Neural progenitor cell (in vitro differentiated cells): ENCODE data around the gene NOBOX. TPM values are rescaled to one million over a fixed set of nuclear protein-coding genes. Genes with fewer than 3 reads are reported as not detected.

Experiments
- DNase-seq: peaks from one replicate; pipeline ENCODE4 v3.0.0-alpha.2; 2016; ENCODE audit warnings: low spot score
- H2AFZ ChIP-seq: fragments of 200-600 bp; sonication (generic); replicated peaks from 2 replicates; pipeline ENCODE4 v1.6.1; 2016; ENCODE audit warnings: antibody characterized with exemption
- H3F3A ChIP-seq: fragments of 200-600 bp; sonication (generic); 2 replicates; pipeline ENCODE4 v1.6.1; 2016; ENCODE audit warnings: antibody characterized with exemption, low read depth
- H3K27ac ChIP-seq: fragments of 200-600 bp; sonication (generic); 2 replicates; pipeline ENCODE4 v1.5.1; 2016; ENCODE audit warnings: mild to moderate bottlenecking
- H3K27me3 ChIP-seq: fragments of 200-600 bp; sonication (generic); 2 replicates; pipeline ENCODE4 v1.6.1; 2016; ENCODE audit warnings: mild to moderate bottlenecking, moderate library complexity
- H3K36me3 ChIP-seq: fragments of 200-600 bp; sonication (generic); 2 replicates; pipeline ENCODE4 v1.5.1; 2016
- H3K4me1 ChIP-seq: fragments of 200-600 bp; sonication (generic); 2 replicates; pipeline ENCODE4 v1.6.1; 2016; ENCODE audit warnings: mixed run types
- H3K4me2 ChIP-seq: fragments of 200-600 bp; sonication (generic); 2 replicates; pipeline ENCODE4 v1.6.1; 2016
- H3K4me3 ChIP-seq: fragments of 200-600 bp; sonication (generic); 2 replicates; pipeline ENCODE4 v1.5.1; 2016
- H3K79me2 ChIP-seq: fragments of 200-600 bp; sonication (generic); 2 replicates; pipeline ENCODE4 v1.6.1; 2016; ENCODE audit warnings: low read depth
- H3K9ac ChIP-seq: fragments of 200-600 bp; sonication (generic); 2 replicates; pipeline ENCODE4 v1.6.1; 2016
- H3K9me3 ChIP-seq: fragments of 200-600 bp; sonication (generic); 2 replicates; pipeline ENCODE4 v1.5.1; 2016; ENCODE audit warnings: low read depth
- H4K20me1 ChIP-seq: fragments of 200-600 bp; sonication (generic); 2 replicates; pipeline ENCODE4 v1.6.1; 2016; ENCODE audit warnings: low read depth
- H3K27ac Mint-ChIP-seq: 3 replicates; pipeline ENCODE4 v1.8.0; 2021; ENCODE audit warnings: mixed read lengths
- H3K27me3 Mint-ChIP-seq: 2 replicates; pipeline ENCODE4 v1.8.0; 2022; ENCODE audit warnings: low read depth, mild to moderate bottlenecking, inconsistent platforms, moderate library complexity, mixed read lengths; ENCODE audit not compliant: insufficient read depth
- H3K36me3 Mint-ChIP-seq: 3 replicates; pipeline ENCODE4 v1.8.0; 2021; ENCODE audit warnings: mixed read lengths
- H3K4me1 Mint-ChIP-seq: 3 replicates; pipeline ENCODE4 v1.8.0; 2021; ENCODE audit warnings: mixed read lengths
- H3K4me3 Mint-ChIP-seq: 3 replicates; pipeline ENCODE4 v1.8.0; 2021; ENCODE audit warnings: mild to moderate bottlenecking, moderate library complexity, mixed read lengths
- H3K9me3 Mint-ChIP-seq: 3 replicates; pipeline ENCODE4 v1.8.0; 2020; ENCODE audit warnings: mixed read lengths
- EZH2 ChIP-seq: fragments of 200-600 bp; sonication (generic); IDR thresholded peaks from 2 replicates; pipeline ENCODE4 v1.6.1; 2017; ENCODE audit warnings: antibody characterized with exemption, mild to moderate bottlenecking, moderate library complexity
- EZH2phosphoT487 ChIP-seq: fragments of 200-600 bp; sonication (generic); IDR thresholded peaks from 2 replicates; pipeline ENCODE4 v1.6.1; 2017; ENCODE audit warnings: antibody characterized with exemption
- total RNA-seq: library from RNA; depleted of rRNA; stranded (reverse); fragments of >200 nt; gene quantifications from 2 replicates; pipeline ENCODE4 v1.2.3, GENCODE V29; 2015; ENCODE audit warnings: low replicate concordance
- TF ChIP-seq, protein P1 (sequence below): fragments of 200-600 bp; sonication (generic); IDR thresholded peaks from 2 replicates; pipeline ENCODE4 v1.5.1; 2017; ENCODE audit warnings: antibody characterized with exemption, mild to moderate bottlenecking

NOBOX gene
- total RNA-seq, 1 donor from 2014 or later: not detected

DNA sequence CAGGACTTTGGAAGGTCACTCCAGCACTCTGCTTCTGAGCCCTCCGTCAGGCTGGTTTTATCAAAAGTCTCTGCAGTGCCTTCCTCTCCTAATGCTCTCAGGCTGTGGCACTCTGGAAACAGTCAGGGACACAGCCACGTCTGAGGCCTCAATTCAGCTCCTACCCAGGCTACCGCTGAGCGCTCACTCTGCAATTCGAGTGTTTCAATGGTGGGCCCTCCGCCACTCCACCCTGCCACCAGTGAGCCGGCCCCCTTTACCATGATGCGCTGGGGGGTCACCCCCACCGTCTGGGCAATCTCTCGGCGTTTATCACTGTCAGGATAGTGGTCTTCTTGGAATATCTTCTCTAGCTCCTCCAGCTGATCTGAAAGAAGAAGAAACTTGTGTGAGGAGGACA is 3.5 kb downstream of the NOBOX start:
- no peaks in the 10 kb centered on the region for H3K36me3 ChIP-seq
- Mint-ChIP-seq H3K9me3 (peaks cover 3% of the 10 kb centered on the region), H3K36me3 (no peaks in the 10 kb centered on the region), H3K27me3 (peaks cover 7% of the 10 kb centered on the region), H3K27ac (no peak overlapping the region), H3K4me3 (no peak overlapping the region), H3K4me1 (no peaks in the 10 kb centered on the region)
- no peak overlapping the region for H3K9ac ChIP-seq
- no peaks in the 10 kb centered on the region for H3K9me3 ChIP-seq
- H2AFZ ChIP-seq: no peak overlapping the region
- no peak overlapping the region for H3K4me2 ChIP-seq
- H3K27ac ChIP-seq: no peak overlapping the region
- TF ChIP-seq, protein P1, sequence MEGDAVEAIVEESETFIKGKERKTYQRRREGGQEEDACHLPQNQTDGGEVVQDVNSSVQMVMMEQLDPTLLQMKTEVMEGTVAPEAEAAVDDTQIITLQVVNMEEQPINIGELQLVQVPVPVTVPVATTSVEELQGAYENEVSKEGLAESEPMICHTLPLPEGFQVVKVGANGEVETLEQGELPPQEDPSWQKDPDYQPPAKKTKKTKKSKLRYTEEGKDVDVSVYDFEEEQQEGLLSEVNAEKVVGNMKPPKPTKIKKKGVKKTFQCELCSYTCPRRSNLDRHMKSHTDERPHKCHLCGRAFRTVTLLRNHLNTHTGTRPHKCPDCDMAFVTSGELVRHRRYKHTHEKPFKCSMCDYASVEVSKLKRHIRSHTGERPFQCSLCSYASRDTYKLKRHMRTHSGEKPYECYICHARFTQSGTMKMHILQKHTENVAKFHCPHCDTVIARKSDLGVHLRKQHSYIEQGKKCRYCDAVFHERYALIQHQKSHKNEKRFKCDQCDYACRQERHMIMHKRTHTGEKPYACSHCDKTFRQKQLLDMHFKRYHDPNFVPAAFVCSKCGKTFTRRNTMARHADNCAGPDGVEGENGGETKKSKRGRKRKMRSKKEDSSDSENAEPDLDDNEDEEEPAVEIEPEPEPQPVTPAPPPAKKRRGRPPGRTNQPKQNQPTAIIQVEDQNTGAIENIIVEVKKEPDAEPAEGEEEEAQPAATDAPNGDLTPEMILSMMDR: no peak
- TF ChIP-seq EZH2phosphoT487: no peak
- TF ChIP-seq EZH2: no peak
- H3K27me3 ChIP-seq: no peaks in the 10 kb centered on the region
- no peak overlapping the region for H3K4me3 ChIP-seq
- no peaks in the 10 kb centered on the region for H3F3A ChIP-seq
- no peaks in the 10 kb centered on the region for H3K4me1 ChIP-seq
- DNase-seq: no peak
- H4K20me1 ChIP-seq: no peaks in the 10 kb centered on the region
- H3K79me2 ChIP-seq: no peaks in the 10 kb centered on the region

DNA sequence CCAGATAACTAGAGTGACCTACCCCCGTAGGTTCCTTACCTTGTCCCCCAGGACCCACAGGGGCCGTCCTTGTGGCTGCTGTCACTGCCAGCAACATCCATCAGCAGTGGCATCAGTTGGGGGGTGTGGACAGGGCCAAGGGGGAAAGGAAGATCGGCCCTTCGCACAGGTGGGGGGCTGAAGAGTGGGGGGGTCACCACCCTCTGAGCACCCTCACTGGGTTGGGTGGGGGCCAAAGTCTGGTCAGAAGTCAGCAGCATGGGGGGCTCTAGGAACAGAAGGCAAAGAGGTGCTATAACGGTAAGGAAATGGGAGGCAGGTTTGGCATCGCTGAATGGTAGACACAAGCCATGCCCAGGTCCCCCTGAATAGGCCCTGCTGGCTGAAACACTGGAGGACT is 4.6 kb downstream of the NOBOX start:
- Histone ChIP-seq H3F3A (no peaks in the 10 kb centered on the region), H2AFZ (no peak overlapping the region), H3K9me3 (no peaks in the 10 kb centered on the region), H3K4me3 (no peak overlapping the region), H3K79me2 (no peaks in the 10 kb centered on the region), H3K4me1 (no peaks in the 10 kb centered on the region), H3K9ac (no peak overlapping the region), H3K36me3 (no peaks in the 10 kb centered on the region), H3K4me2 (no peak overlapping the region), H3K27ac (no peak overlapping the region), H3K27me3 (no peaks in the 10 kb centered on the region), H4K20me1 (no peaks in the 10 kb centered on the region)
- peaks cover 5% of the 10 kb centered on the region for H3K27me3 Mint-ChIP-seq
- H3K36me3 Mint-ChIP-seq: no peaks in the 10 kb centered on the region
- H3K4me1 Mint-ChIP-seq: no peaks in the 10 kb centered on the region
- H3K4me3 Mint-ChIP-seq: no peak overlapping the region
- no peak for DNase-seq
- H3K9me3 Mint-ChIP-seq: peaks cover 3% of the 10 kb centered on the region
- no peak for TF ChIP-seq EZH2phosphoT487
- TF ChIP-seq, protein P1: no peak
- H3K27ac Mint-ChIP-seq: no peak overlapping the region

DNA sequence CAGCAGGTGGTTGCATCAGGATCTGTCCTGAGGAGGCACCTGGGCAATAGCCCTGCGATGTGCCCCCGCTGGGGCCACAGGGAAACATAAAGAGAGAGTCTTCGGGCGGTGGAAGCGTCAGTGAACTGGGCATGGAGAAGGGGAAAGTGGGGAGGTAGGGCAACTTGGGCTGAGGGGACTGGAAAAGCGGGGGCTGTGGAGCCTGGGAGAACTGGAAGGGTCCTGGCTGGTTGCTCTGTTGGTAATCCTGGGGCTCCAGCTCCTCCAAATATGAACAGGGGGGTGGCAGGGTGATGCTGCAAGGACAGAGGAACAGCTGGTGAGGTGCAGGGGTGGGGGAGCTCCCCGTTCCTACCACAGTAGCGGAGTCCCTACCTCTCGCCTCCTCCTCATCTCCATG is 5.2 kb downstream of the NOBOX start:
- no peak for TF ChIP-seq EZH2phosphoT487
- TF ChIP-seq, protein P1: no peak
- no peak for TF ChIP-seq EZH2
- Mint-ChIP-seq H3K27me3 (peaks cover 5% of the 10 kb centered on the region), H3K27ac (no peak overlapping the region), H3K4me3 (no peak overlapping the region), H3K36me3 (no peaks in the 10 kb centered on the region), H3K9me3 (peaks cover 3% of the 10 kb centered on the region), H3K4me1 (no peaks in the 10 kb centered on the region)
- Histone ChIP-seq H4K20me1 (no peaks in the 10 kb centered on the region), H2AFZ (no peak overlapping the region), H3F3A (no peaks in the 10 kb centered on the region), H3K9me3 (no peaks in the 10 kb centered on the region), H3K79me2 (no peaks in the 10 kb centered on the region), H3K4me1 (no peaks in the 10 kb centered on the region), H3K27ac (no peak overlapping the region), H3K36me3 (no peaks in the 10 kb centered on the region), H3K27me3 (no peaks in the 10 kb centered on the region), H3K4me2 (no peak overlapping the region), H3K4me3 (no peak overlapping the region), H3K9ac (no peak overlapping the region)
- no peak for DNase-seq

DNA sequence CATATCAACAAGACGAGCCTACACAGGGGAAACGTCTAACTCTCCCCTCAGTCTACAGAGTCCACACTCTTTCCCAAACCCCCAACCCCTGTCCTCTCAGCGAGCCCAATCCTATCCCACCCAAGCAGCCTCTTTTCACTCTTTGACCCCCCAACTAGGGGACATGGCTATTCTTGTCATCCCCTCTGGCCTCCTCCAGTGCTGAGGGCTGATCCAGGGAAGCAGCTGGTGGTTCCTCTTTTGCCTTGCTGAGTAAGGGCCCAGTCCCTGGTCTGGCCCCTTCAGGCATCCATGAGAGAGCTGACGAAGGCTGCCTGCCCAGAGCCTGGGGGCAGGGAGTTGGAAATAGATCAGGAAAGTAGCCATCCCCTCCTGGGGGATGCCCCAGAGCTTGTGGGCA is 6.4 kb downstream of the NOBOX start:
- Histone ChIP-seq H3K4me3 (no peak overlapping the region), H3K27me3 (no peaks in the 10 kb centered on the region), H3F3A (no peaks in the 10 kb centered on the region), H3K4me2 (no peak overlapping the region), H3K27ac (no peak overlapping the region), H3K9me3 (no peaks in the 10 kb centered on the region), H3K36me3 (no peaks in the 10 kb centered on the region), H3K4me1 (no peaks in the 10 kb centered on the region), H3K79me2 (no peaks in the 10 kb centered on the region), H4K20me1 (no peaks in the 10 kb centered on the region), H3K9ac (no peak overlapping the region), H2AFZ (no peak overlapping the region)
- H3K4me1 Mint-ChIP-seq: no peaks in the 10 kb centered on the region
- no peaks in the 10 kb centered on the region for H3K36me3 Mint-ChIP-seq
- no peak overlapping the region for H3K27ac Mint-ChIP-seq
- TF ChIP-seq, protein P1: no peak
- TF ChIP-seq EZH2 (no peak), EZH2phosphoT487 (no peak)
- peaks cover 2% of the 10 kb centered on the region for H3K27me3 Mint-ChIP-seq
- peaks cover 3% of the 10 kb centered on the region for H3K9me3 Mint-ChIP-seq
- no peak overlapping the region for H3K4me3 Mint-ChIP-seq
- no peak for DNase-seq
